ENCODE data around the gene PRMT9. TPM values are rescaled to one million over a fixed set of nuclear protein-coding genes. Genes with fewer than 3 reads are reported as not detected.

The PRMT9 gene
- total RNA-seq, 4 donors from 2014 or later = 3.5 to 63.3 (median 25.6) TPM

GRCh38 chr4:147643616-147644015 lies 40.3 kb downstream of the PRMT9 start:
- TF ChIP-seq CTCF (IDR thresholded peaks at IDR 0.05) = no peak
- TF ChIP-seq POLR2A (IDR thresholded peaks at IDR 0.05) = no peak
- Histone ChIP-seq H3K36me3 (no peaks in the 10 kb centered on the region), H3K27me3 (no peaks in the 10 kb centered on the region), H3K4me3 (no peak overlapping the region), H3K27ac (no peak overlapping the region), H3K9me3 (no peaks in the 10 kb centered on the region), H3K4me1 (no peaks in the 10 kb centered on the region)
- intact Hi-C loops (cut with DNase I; ENCODE audit: low total_unique reads) = no loop called here
- DNase-seq = no peak

GRCh38 chr4:147640331-147640730 lies 43.6 kb downstream of the PRMT9 start:
- Histone ChIP-seq H3K4me1 (no peaks in the 10 kb centered on the region), H3K9me3 (peaks cover 0 to 7% of the 10 kb centered on the region in 2 donors), H3K4me3 (no peak overlapping the region), H3K27ac (no peak overlapping the region), H3K36me3 (no peaks in the 10 kb centered on the region), H3K27me3 (no peaks in the 10 kb centered on the region)
- TF ChIP-seq CTCF (IDR thresholded peaks at IDR 0.05) (no peak), POLR2A (IDR thresholded peaks at IDR 0.05) (no peak)
- intact Hi-C loops (cut with DNase I; ENCODE audit: low total_unique reads) = no loop called here
- DNase-seq = no peak

GRCh38 chr4:147639388-147639787 lies 44.6 kb downstream of the PRMT9 start:
- Histone ChIP-seq H3K27ac (no peak overlapping the region), H3K4me3 (no peak overlapping the region), H3K4me1 (no peaks in the 10 kb centered on the region), H3K9me3 (peaks cover 0 to 7% of the 10 kb centered on the region in 2 donors), H3K27me3 (no peaks in the 10 kb centered on the region), H3K36me3 (no peaks in the 10 kb centered on the region)
- TF ChIP-seq POLR2A (IDR thresholded peaks at IDR 0.05) (no peak), CTCF (IDR thresholded peaks at IDR 0.05) (no peak)
- intact Hi-C loops (cut with DNase I; ENCODE audit: low total_unique reads) = no loop called here
- no peak for DNase-seq

GRCh38 chr4:147638942-147639341 lies 45.0 kb downstream of the PRMT9 start:
- Histone ChIP-seq H3K4me1 (no peaks in the 10 kb centered on the region), H3K27me3 (no peaks in the 10 kb centered on the region), H3K27ac (no peak overlapping the region), H3K36me3 (no peaks in the 10 kb centered on the region), H3K4me3 (no peak overlapping the region), H3K9me3 (peaks cover 0 to 7% of the 10 kb centered on the region in 2 donors)
- intact Hi-C loops (cut with DNase I; ENCODE audit: low total_unique reads) = no loop called here
- no peak for TF ChIP-seq POLR2A (IDR thresholded peaks at IDR 0.05)
- TF ChIP-seq CTCF (IDR thresholded peaks at IDR 0.05) = no peak
- DNase-seq = no peak

- peaks cover 0 to 7% of the 10 kb centered on the region in 2 donors for H3K9me3 ChIP-seq
- no peak for TF ChIP-seq CTCF (IDR thresholded peaks at IDR 0.05)
- TF ChIP-seq POLR2A (IDR thresholded peaks at IDR 0.05) = no peak
- no peak overlapping the region for H3K27ac ChIP-seq
- intact Hi-C loops (cut with DNase I; ENCODE audit: low total_unique reads) = no loop called here
- no peaks in the 10 kb centered on the region for H3K27me3 ChIP-seq
- H3K36me3 ChIP-seq = no peaks in the 10 kb centered on the region
- H3K4me3 ChIP-seq = no peak overlapping the region
- DNase-seq = no peak
- H3K4me1 ChIP-seq = no peaks in the 10 kb centered on the region
Observed at GRCh38 chr4:147638365-147638764, 45.6 kb downstream of the PRMT9 start.
